Heart left ventricle (tissue), 16 donors: ENCODE measurements around the gene SURF4. TPM values are rescaled to one million over a fixed set of nuclear protein-coding genes. Genes with fewer than 3 reads are reported as not detected.
"Not testable (repeated sequence)": the region's sequence is repeated elsewhere in the genome, so short reads cannot be mapped to it uniquely, and the experiment has no call there.

Source experiments
- ATAC-seq, 4 donors: fragments of 200-7000 bp; cut with Tn5 transposase; one replicate each; pipeline ENCODE4 v1.9.1; 2020 to 2022; ENCODE audit warnings: moderate library complexity in 4 of 4, mild to moderate bottlenecking in 3 of 4, moderate number of reproducible peaks in 1 of 4
- DNase-seq, 5 donors: peaks; one replicate each; pipeline ENCODE4 v3.0.0-alpha.2; 2020
- H3K27ac ChIP-seq, 12 donors: fragments of 200-600 bp; sonication (generic) in 4 of 12; one replicate each; pipeline versions ENCODE4 v1.5.0 to v1.8.0; 2016 to 2022; ENCODE audit warnings: mild to moderate bottlenecking in 2 of 12
- H3K27me3 ChIP-seq, 9 donors: fragments of 200-600 bp; sonication (generic) in 2 of 9; one replicate each; pipeline versions ENCODE4 v1.5.1 to v1.8.0; 2016 to 2022; ENCODE audit warnings: mild to moderate bottlenecking in 3 of 9
- H3K36me3 ChIP-seq, 9 donors: fragments of 200-600 bp; sonication (generic) in 2 of 9; one replicate each; pipeline versions ENCODE4 v1.5.0 to v1.8.0; 2018 to 2022; ENCODE audit warnings: mild to moderate bottlenecking in 2 of 9
- H3K4me1 ChIP-seq, 12 donors: fragments of 200-600 bp; sonication (generic) in 4 of 12; one replicate each; pipeline versions ENCODE4 v1.5.0 to v1.8.0; 2016 to 2022; ENCODE audit warnings: mild to moderate bottlenecking in 3 of 12
- H3K4me3 ChIP-seq, 12 donors: fragments of 200-600 bp; sonication (generic) in 4 of 12; one replicate each; pipeline versions ENCODE4 v1.5.0 to v1.8.0; 2017 to 2022; ENCODE audit warnings: mild to moderate bottlenecking in 9 of 12, moderate library complexity in 4 of 12
- H3K9me3 ChIP-seq, 12 donors: fragments of 200-600 bp; sonication (generic) in 4 of 12; one replicate each; pipeline versions ENCODE4 v1.5.0 to v1.8.0; 2016 to 2022; ENCODE audit warnings: mild to moderate bottlenecking in 1 of 12
- POLR2A ChIP-seq, 2 donors: fragments of 450-650 bp; IDR thresholded peaks; one replicate each; pipeline ENCODE4 v1.6.1; 2017; ENCODE audit warnings: antibody characterized with exemption in 2 of 2, mild to moderate bottlenecking in 2 of 2, moderate library complexity in 2 of 2
- WGBS, 4 donors: extraction: QIAGEN DNeasy Blood & Tissue Kit in 2 of 4; methylation state at CpG; one replicate each; pipeline versions ENCODE4 v1.1.5 to v1.1.7; 2013 to 2018; 5-methylcytosine and 5-hydroxymethylcytosine counted together
- intact Hi-C, 10 donors: fragments of 100-400 bp; cut with DNase I; formaldehyde crosslinking; loops; one replicate each; pipeline versions ENCODE4 v1.11.1 to v1.14.2; 2022
- polyA plus RNA-seq, 2 donors: library from polyadenylated mRNA; stranded (reverse); fragments of 200-250 nt; gene quantifications; one replicate each; pipeline ENCODE4 v1.2.3, GENCODE V29; 2013
- total RNA-seq, 9 donors: library from RNA; depleted of rRNA in 2 of 9; stranded (reverse); fragments of >200 nt in 2 of 9; fragmentation: NEBNext Ultra II Directional in 3 of 9; extraction: Animal tissue kit (Norgen Biotek cat#: 25700) in 3 of 9; gene quantifications; one replicate each; pipeline versions ENCODE4 v1.1.0 to v1.2.4, GENCODE V29; 2016 to 2023
- TF ChIP-seq, protein P1 (sequence below), 12 donors: fragments of 200-600 bp; sonication (generic) in 4 of 12; IDR thresholded peaks; one replicate each; pipeline versions ENCODE4 v1.5.0 to v1.8.0; 2018 to 2022; ENCODE audit warnings: antibody characterized with exemption in 12 of 12, mild to moderate bottlenecking in 5 of 12
- donor health status: ischemic (EF 13 %, LVEDD 7.1; RV severe dilation, severe dysfunction).
- donor health status: healthy with polysubstance abuse.
- donor health status: DM: no; HTN: yes; CAD: no.
- donor health status: DM: no; HTN: no; CAD: no.
- donor health status: ischemic (EF 25% LVEDD 6.9; RV normal size, moderate dysfunction).
- donor health status: ischemic (EF 25% LVEDD 5.7; RV mildly dilated, moderate dysfunction).
- donor health status: healthy.
- donor health status: DM: yes; HTN: yes; CAD: no.
- donor health status: ischemic (EF 35%, LVEDD 5.7; RV mildly dilated, moderate dysfunction).
- donor health status: nonischemic (EF 11% LVEDD 7.7; RV severe dilation, severe dysfunction).
- donor health status: DM: yes; HTN: yes; CAD: no.
- donor health status: PGD.
- donor health status: ischemic (EF 29% LVEDD 5.4; RV normal size, mild dysfunction).
- donor health status: nonischemic (EF 23%, LVEDD 6.1; RV moderate dilation, normal function).

SURF4 gene
- total and polyA plus RNA-seq, 11 donors: 31.2 to 185 (median 77.8) TPM

GRCh38 chr9:133329306-133330156 lies 46.3 kb downstream of the SURF4 start:
- WGBS, 4 donors: 56 to 59% (median 57%) methylated on average over 20 to 21 of the region's 21 CpGs
- DNase-seq: peak in 1 of 5 donors; percentile 62
- H3K4me1 ChIP-seq, H3K4me3 ChIP-seq, H3K27me3 ChIP-seq, H3K27ac ChIP-seq, ATAC-seq, H3K9me3 ChIP-seq: not testable (repeated sequence)
- intact Hi-C loops: loop anchor here in 9 of 10 donors (1.0 to 10.0 kb wide), 6 partner anchors 52 to 145 kb away; partner anchors contain the start of gene ABO (in 2 of the 9)
- TF ChIP-seq, protein P1, sequence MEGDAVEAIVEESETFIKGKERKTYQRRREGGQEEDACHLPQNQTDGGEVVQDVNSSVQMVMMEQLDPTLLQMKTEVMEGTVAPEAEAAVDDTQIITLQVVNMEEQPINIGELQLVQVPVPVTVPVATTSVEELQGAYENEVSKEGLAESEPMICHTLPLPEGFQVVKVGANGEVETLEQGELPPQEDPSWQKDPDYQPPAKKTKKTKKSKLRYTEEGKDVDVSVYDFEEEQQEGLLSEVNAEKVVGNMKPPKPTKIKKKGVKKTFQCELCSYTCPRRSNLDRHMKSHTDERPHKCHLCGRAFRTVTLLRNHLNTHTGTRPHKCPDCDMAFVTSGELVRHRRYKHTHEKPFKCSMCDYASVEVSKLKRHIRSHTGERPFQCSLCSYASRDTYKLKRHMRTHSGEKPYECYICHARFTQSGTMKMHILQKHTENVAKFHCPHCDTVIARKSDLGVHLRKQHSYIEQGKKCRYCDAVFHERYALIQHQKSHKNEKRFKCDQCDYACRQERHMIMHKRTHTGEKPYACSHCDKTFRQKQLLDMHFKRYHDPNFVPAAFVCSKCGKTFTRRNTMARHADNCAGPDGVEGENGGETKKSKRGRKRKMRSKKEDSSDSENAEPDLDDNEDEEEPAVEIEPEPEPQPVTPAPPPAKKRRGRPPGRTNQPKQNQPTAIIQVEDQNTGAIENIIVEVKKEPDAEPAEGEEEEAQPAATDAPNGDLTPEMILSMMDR (IDR thresholded peaks at IDR 0.05): peak; percentile 39 to 67 (median 56)
- peaks cover 0 to 51% (median 45%) of the 10 kb centered on the region in 9 donors for H3K36me3 ChIP-seq

DNA sequence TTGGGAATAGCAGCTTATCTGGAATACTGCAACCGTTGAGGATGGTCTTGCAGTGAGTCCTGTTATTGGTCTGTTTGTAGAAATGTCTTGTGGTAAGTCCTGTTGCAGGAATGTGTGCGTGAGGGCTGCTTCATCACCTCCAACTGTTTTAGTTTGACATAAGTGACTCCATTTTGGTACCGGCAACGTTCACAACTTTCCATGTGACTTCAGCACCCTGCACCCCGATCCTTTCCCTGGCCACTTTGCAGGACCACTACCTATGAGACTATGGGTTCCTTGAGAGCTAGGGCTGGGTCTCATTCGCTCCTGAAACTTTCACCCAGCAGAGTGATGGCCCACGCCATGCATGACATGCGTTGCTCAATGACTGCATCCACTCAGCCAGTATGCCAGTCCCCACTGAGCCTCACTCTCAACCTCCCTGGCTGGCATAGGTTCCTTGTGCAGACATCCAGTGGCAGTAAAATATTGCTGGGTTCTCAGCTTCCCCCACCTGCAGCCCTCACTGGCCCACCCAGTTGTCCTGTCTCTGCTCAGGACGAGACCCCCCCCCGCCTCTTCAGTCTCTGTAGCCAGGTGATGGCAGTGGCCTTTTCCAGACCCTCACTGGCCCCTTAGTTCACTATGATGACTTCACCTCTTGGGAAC lies 47.9 kb downstream of the SURF4 start:
- no peak overlapping the region for H3K4me3 ChIP-seq
- intact Hi-C loops: loop anchor here in 9 of 10 donors (2.0 to 10.0 kb wide), 5 partner anchors 51 to 143 kb away; partner anchors contain the start of gene ABO (in 2 of the 9)
- TF ChIP-seq POLR2A (IDR thresholded peaks at IDR 0.05): no peak
- TF ChIP-seq, protein P1 (IDR thresholded peaks at IDR 0.05): no peak
- no peaks in the 10 kb centered on the region for H3K27me3 ChIP-seq
- H3K27ac ChIP-seq: no peak overlapping the region
- H3K9me3 ChIP-seq: no peaks in the 10 kb centered on the region
- ATAC-seq (peak in 1 of 4 donors; percentile 28), DNase-seq (peak in 1 of 5 donors; percentile 4)
- peaks cover 0 to 36% (median 31%) of the 10 kb centered on the region in 9 donors for H3K36me3 ChIP-seq
- H3K4me1 ChIP-seq: no peaks in the 10 kb centered on the region
- WGBS, 4 donors: 87 to 91% (median 89%) methylated on average over 10 of the region's 10 CpGs

- H3K36me3 ChIP-seq: peaks cover 0 to 27% (median 22%) of the 10 kb centered on the region in 9 donors
- intact Hi-C loops: loop anchor here in 8 of 10 donors (2.0 to 10.0 kb wide), 4 partner anchors 50 to 140 kb away; partner anchors contain the start of gene ABO (in 2 of the 8)
- DNase-seq, H3K4me3 ChIP-seq, ATAC-seq, H3K4me1 ChIP-seq, H3K27me3 ChIP-seq, H3K27ac ChIP-seq, H3K9me3 ChIP-seq: not testable (repeated sequence)
- WGBS, 4 donors: 87 to 92% (median 90%) methylated on average over 6 of the region's 6 CpGs
Observed at GRCh38 chr9:133327021-133327420, 48.8 kb downstream of the SURF4 start.

DNA sequence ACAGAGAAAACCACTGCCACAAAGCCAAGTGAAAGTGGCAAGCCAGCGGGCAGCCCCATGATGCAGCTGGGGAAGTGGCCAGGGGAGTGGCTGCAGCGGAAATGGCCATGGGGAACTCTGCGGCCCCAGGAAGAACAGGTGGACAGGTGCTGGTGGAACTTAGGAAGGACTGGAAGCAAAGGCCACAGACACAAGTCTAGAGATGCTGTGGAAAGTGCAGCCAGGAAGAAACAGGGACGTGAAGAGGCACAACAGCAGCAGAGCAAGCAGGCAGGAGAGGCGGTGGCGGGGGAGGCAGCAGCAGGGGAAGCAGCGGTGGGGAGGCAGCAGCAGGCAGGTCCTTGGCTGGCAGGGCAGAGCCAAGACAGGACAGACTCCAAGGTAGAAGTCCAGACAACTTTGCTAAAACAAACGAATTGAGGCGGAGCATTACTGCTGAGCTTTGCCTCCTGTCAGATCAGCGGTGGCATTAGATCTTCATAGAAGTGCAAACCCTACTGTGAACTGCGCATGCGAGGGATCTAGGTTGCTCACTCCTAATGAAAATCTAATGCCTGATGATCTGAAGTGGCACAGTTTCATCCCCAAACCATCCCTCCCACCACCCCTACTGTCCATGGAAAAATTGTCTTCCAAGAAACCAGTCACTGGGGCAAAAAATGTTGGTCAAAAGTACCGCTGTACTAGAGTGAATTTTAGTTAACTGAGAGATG lies 51.7 kb downstream of the SURF4 start:
- Histone ChIP-seq H3K36me3 (no peaks in the 10 kb centered on the region), H3K4me3 (no peak overlapping the region), H3K27ac (no peak overlapping the region), H3K4me1 (no peaks in the 10 kb centered on the region), H3K9me3 (no peaks in the 10 kb centered on the region), H3K27me3 (no peaks in the 10 kb centered on the region)
- ATAC-seq (no peak), DNase-seq (peak in 1 of 5 donors; percentile 1)
- TF ChIP-seq, protein P1 (IDR thresholded peaks at IDR 0.05): no peak
- no peak for TF ChIP-seq POLR2A (IDR thresholded peaks at IDR 0.05)
- intact Hi-C loops: loop anchor here in 1 of 10 donors (10.0 kb wide), 1 partner anchor 49 kb away; the partner anchor contains the start of gene ABO
- WGBS, 4 donors: 81 to 88% (median 85%) methylated on average over 13 of the region's 13 CpGs
